DND-41 (cell line): Measurements from ENCODE around the gene ZBED1.

Experiments
- ATAC-seq: fragments of 200-7000 bp; cut with Tn5 transposase; 3 replicates; pipeline ENCODE4 v1.9.1; 2021; ENCODE audit warnings: low read depth; ENCODE audit not compliant: insufficient read depth
- DNase-seq: peaks from one replicate; pipeline ENCODE4 v3.0.0-alpha.2; 2020
- H2AFZ ChIP-seq: 2 replicates; pipeline ENCODE4 v1.6.0; 2012; ENCODE audit warnings: low read depth, low read length
- H3K27ac ChIP-seq: 2 replicates; pipeline ENCODE4 v1.5.1; 2012; ENCODE audit warnings: low read length, inconsistent platforms
- H3K27me3 ChIP-seq: fragments of 200-600 bp; sonication (generic); 2 replicates; pipeline ENCODE4 v1.6.0; 2012; ENCODE audit warnings: low read length, mild to moderate bottlenecking, inconsistent platforms; ENCODE audit not compliant: insufficient read depth, poor library complexity
- H3K36me3 ChIP-seq: 2 replicates; pipeline ENCODE4 v1.5.1; 2012; ENCODE audit warnings: low read length, inconsistent platforms; ENCODE audit not compliant: insufficient read depth
- H3K4me1 ChIP-seq: 2 replicates; pipeline ENCODE4 v1.5.1; 2012; ENCODE audit warnings: mild to moderate bottlenecking, low read length; ENCODE audit not compliant: insufficient read depth
- H3K4me2 ChIP-seq: 2 replicates; pipeline ENCODE4 v1.6.0; 2012; ENCODE audit warnings: mild to moderate bottlenecking, moderate library complexity, low read length, inconsistent platforms; ENCODE audit not compliant: insufficient read depth
- H3K4me3 ChIP-seq, 2 experiments: fragments of 200-600 bp in 1 of 2; shearing (Covaris generic) in 1 of 2; 2 replicates each; pipeline ENCODE4 v1.5.1; 2012 to 2016; ENCODE audit warnings: inconsistent platforms in 2 of 2, low read length in 2 of 2, mild to moderate bottlenecking in 2 of 2, low read depth in 1 of 2, moderate library complexity in 1 of 2
- H3K79me2 ChIP-seq: 2 replicates; pipeline ENCODE4 v1.6.0; 2012; ENCODE audit warnings: low read length, inconsistent platforms; ENCODE audit not compliant: insufficient read depth
- H3K9ac ChIP-seq: 2 replicates; pipeline ENCODE4 v1.6.0; 2012; ENCODE audit warnings: low read depth, mild to moderate bottlenecking, inconsistent platforms, low read length, moderate library complexity
- H3K9me3 ChIP-seq: 2 replicates; pipeline ENCODE4 v1.5.1; 2012; ENCODE audit warnings: low read length, moderate library complexity, mild to moderate bottlenecking, inconsistent platforms; ENCODE audit not compliant: insufficient read depth, severe bottlenecking
- H4K20me1 ChIP-seq: 2 replicates; pipeline ENCODE4 v1.6.0; 2012; ENCODE audit warnings: low read length; ENCODE audit not compliant: insufficient read depth
- EZH2 ChIP-seq: IDR thresholded peaks from 3 replicates; pipeline ENCODE4 v1.6.1; 2012; ENCODE audit warnings: borderline replicate concordance, low read depth, mild to moderate bottlenecking, moderate library complexity, low read length, inconsistent platforms; ENCODE audit not compliant: severe bottlenecking
- TF ChIP-seq, protein P1 (sequence below): IDR thresholded peaks from 2 replicates; pipeline ENCODE4 v1.5.1; 2012; ENCODE audit warnings: borderline replicate concordance, low read length, moderate library complexity, mild to moderate bottlenecking; ENCODE audit not compliant: poor library complexity, severe bottlenecking; ENCODE audit errors: extremely low read depth

The ZBED1 gene

DNA sequence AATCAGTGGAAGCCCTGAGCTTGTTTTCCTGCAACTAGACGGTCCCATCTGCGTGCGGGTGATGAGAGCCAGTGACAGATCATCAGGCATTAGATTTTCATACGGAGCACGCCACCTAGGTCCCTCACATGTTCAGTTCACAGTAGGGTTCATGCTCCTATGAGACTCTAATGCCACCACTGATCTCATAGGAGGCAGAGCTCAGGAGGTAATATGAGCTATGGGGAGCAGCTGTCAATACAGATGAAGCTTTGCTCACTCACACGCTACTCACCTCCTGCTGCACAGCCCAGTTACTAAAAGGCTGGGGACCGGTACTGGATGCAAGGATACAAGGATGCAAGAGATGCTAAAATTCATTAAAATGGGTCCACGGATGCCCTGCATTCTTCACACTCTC lies 61.2 kb downstream of the ZBED1 start:
- no peaks in the 10 kb centered on the region for H3K27me3 ChIP-seq
- DNase-seq, result no peak
- peaks cover 10% of the 10 kb centered on the region; the same call in 1 of the 2 replicates for H3K36me3 ChIP-seq
- no peak overlapping the region for H3K4me3 ChIP-seq
- peaks cover 9% of the 10 kb centered on the region; the same call in 1 of the 2 replicates for H3K79me2 ChIP-seq
- H2AFZ ChIP-seq, result no peak overlapping the region
- H3K4me2 ChIP-seq, result no peak overlapping the region
- H3K9me3 ChIP-seq, result no peaks in the 10 kb centered on the region
- no peaks in the 10 kb centered on the region for H4K20me1 ChIP-seq
- no peak overlapping the region for H3K27ac ChIP-seq
- H3K4me1 ChIP-seq, result no peaks in the 10 kb centered on the region
- no peak for ATAC-seq
- no peak for TF ChIP-seq EZH2
- TF ChIP-seq, protein P1, sequence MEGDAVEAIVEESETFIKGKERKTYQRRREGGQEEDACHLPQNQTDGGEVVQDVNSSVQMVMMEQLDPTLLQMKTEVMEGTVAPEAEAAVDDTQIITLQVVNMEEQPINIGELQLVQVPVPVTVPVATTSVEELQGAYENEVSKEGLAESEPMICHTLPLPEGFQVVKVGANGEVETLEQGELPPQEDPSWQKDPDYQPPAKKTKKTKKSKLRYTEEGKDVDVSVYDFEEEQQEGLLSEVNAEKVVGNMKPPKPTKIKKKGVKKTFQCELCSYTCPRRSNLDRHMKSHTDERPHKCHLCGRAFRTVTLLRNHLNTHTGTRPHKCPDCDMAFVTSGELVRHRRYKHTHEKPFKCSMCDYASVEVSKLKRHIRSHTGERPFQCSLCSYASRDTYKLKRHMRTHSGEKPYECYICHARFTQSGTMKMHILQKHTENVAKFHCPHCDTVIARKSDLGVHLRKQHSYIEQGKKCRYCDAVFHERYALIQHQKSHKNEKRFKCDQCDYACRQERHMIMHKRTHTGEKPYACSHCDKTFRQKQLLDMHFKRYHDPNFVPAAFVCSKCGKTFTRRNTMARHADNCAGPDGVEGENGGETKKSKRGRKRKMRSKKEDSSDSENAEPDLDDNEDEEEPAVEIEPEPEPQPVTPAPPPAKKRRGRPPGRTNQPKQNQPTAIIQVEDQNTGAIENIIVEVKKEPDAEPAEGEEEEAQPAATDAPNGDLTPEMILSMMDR, result no peak
- H3K9ac ChIP-seq, result no peak overlapping the region
